Endodermal cell (in vitro differentiated cells): ENCODE measurements around the gene KCNN3. TPM values are rescaled to one million over a fixed set of nuclear protein-coding genes. Genes with fewer than 3 reads are reported as not detected.

Source experiments
- DNase-seq: peaks from one replicate; pipeline ENCODE4 v3.0.0-alpha.2; 2017
- H3K27ac ChIP-seq: 2 replicates; pipeline ENCODE4 v1.5.1; 2013; ENCODE audit warnings: mild to moderate bottlenecking, low read depth, low read length, moderate library complexity
- H3K27me3 ChIP-seq: 2 replicates; pipeline ENCODE4 v1.6.1; 2013; ENCODE audit warnings: mild to moderate bottlenecking, low read length, moderate library complexity; ENCODE audit not compliant: insufficient read depth, control insufficient read depth, poor library complexity, severe bottlenecking
- H3K36me3 ChIP-seq: 2 replicates; pipeline ENCODE4 v1.7.0; 2013; ENCODE audit warnings: mild to moderate bottlenecking, low read length, moderate library complexity; ENCODE audit not compliant: control insufficient read depth, insufficient read depth
- H3K4me1 ChIP-seq: one replicate; pipeline ENCODE4 v1.7.0; 2013; ENCODE audit warnings: low read length; ENCODE audit not compliant: control insufficient read depth, insufficient read depth
- H3K4me3 ChIP-seq: 2 replicates; pipeline ENCODE4 v1.5.1; 2013; ENCODE audit warnings: mild to moderate bottlenecking, low read length, moderate library complexity
- H3K9ac ChIP-seq: 2 replicates; pipeline ENCODE4 v1.6.1; 2013; ENCODE audit warnings: mild to moderate bottlenecking, low read length, moderate library complexity; ENCODE audit not compliant: poor library complexity, severe bottlenecking; ENCODE audit errors: extremely low read depth
- H3K9me3 ChIP-seq: 2 replicates; pipeline ENCODE4 v1.6.1; 2013; ENCODE audit warnings: mild to moderate bottlenecking, low read length, moderate library complexity; ENCODE audit not compliant: control insufficient read depth
- H3K27ac Mint-ChIP-seq: 2 replicates; pipeline ENCODE4 v1.8.0; 2020; ENCODE audit warnings: mixed read lengths
- H3K27me3 Mint-ChIP-seq: 2 replicates; pipeline ENCODE4 v1.8.0; 2021; ENCODE audit warnings: mild to moderate bottlenecking, mixed read lengths; ENCODE audit not compliant: insufficient read depth
- H3K36me3 Mint-ChIP-seq: 2 replicates; pipeline ENCODE4 v1.8.0; 2020; ENCODE audit warnings: low read depth, mixed read lengths
- H3K4me1 Mint-ChIP-seq: 2 replicates; pipeline ENCODE4 v1.8.0; 2020; ENCODE audit warnings: mixed read lengths
- H3K4me3 Mint-ChIP-seq: 2 replicates; pipeline ENCODE4 v1.8.0; 2020; ENCODE audit warnings: mild to moderate bottlenecking, moderate library complexity, mixed read lengths
- H3K9me3 Mint-ChIP-seq: 2 replicates; pipeline ENCODE4 v1.8.0; 2020; ENCODE audit warnings: mild to moderate bottlenecking, mixed read lengths
- WGBS, 2 experiments: methylation state at CpG; one replicate each; pipeline versions ENCODE4 v1.1.5 to v1.1.7; 2013; ENCODE audit warnings: missing lambda C conversion rate in 2 of 2, mixed read lengths in 1 of 2; ENCODE audit not compliant: insufficient coverage in 1 of 2, insufficient read length in 1 of 2; 5-methylcytosine and 5-hydroxymethylcytosine counted together
- total RNA-seq, 2 donors: library from RNA; stranded (reverse); fragmentation: NEBNext Ultra II Directional in 1 of 2; extraction: Animal tissue kit (Norgen Biotek cat#: 25700) in 1 of 2; gene quantifications; 2 replicates in 1 of 2; 3 replicates in 1 of 2; pipeline ENCODE4 v1.2.1, GENCODE V29; 2021
- TF ChIP-seq, protein P1 (sequence below): fragments of 200-600 bp; sonication (generic); conservative IDR thresholded peaks from 2 replicates; pipeline ENCODE4 v1.5.0; 2021; ENCODE audit warnings: antibody characterized with exemption, mild to moderate bottlenecking

The KCNN3 gene
- total RNA-seq, 2 donors from 2014 or later = 0.57 to 0.75 TPM

DNA sequence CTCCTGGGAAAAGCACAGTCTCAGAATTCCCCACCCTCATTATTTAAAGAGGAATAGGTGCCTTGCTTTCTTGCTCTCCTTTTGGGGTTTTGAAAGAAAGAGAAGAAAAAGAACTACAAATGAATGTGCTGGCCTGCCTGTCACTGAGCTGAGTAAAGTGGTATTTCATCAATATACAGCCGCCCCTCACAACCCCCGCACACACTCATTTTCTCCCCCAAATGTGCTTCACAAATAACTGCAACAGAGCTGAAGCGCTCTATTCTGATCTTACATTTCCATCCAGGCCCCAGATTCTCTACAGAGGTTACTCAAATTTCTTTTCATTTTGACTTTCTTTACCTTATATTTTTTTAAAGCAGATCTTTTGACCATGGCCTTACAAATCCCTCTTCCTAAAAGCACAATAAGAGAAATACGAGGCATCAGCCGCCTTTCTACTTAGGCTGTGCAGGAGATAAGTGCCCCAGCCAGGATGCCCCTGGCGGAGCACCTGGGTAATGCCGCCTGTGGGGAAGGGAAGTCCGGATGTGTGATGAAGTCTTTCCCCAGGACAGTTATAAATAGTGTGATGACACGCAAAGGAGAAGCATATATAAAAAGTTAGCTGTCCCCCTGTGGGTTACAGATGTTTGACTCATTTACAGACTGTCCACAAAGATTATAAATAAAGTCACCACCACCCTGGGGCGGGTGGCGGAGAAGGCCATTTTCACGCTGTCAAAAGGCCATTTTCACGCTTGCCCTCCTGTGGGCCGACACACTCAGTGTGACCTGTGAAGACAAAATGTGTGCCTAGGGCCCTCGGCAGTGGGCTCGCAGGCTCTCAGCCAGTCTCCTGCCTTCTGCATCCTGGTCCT is 6.5 kb downstream of the KCNN3 start:
- H3K4me3 Mint-ChIP-seq = no peak overlapping the region

DNA sequence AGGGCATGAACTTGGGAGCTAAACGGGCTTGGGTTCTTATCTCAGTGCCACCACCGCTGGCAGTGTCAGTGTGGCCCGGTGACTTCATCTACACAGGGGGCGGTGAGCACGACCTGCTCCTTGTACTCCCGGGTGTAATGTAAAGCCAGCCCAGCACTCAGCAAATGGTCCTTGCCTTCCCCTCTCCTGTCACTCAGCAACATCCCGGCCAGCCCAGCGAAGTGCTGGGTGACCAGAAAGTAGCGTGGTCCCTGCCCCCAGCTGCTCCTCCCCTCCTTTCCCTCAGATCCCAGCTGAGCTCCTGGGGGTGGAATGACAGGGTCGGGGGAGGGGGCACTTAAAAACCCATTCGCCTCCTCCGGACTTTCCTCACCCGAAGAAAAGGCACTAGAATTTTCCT is 7.2 kb downstream of the KCNN3 start:
- H3K27ac ChIP-seq = no peak overlapping the region
- TF ChIP-seq, protein P1, sequence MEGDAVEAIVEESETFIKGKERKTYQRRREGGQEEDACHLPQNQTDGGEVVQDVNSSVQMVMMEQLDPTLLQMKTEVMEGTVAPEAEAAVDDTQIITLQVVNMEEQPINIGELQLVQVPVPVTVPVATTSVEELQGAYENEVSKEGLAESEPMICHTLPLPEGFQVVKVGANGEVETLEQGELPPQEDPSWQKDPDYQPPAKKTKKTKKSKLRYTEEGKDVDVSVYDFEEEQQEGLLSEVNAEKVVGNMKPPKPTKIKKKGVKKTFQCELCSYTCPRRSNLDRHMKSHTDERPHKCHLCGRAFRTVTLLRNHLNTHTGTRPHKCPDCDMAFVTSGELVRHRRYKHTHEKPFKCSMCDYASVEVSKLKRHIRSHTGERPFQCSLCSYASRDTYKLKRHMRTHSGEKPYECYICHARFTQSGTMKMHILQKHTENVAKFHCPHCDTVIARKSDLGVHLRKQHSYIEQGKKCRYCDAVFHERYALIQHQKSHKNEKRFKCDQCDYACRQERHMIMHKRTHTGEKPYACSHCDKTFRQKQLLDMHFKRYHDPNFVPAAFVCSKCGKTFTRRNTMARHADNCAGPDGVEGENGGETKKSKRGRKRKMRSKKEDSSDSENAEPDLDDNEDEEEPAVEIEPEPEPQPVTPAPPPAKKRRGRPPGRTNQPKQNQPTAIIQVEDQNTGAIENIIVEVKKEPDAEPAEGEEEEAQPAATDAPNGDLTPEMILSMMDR = no peak
- no peaks in the 10 kb centered on the region for H3K36me3 Mint-ChIP-seq
- peaks cover 19% of the 10 kb centered on the region for H3K27me3 Mint-ChIP-seq
- peaks cover 15% of the 10 kb centered on the region for H3K4me1 ChIP-seq
- peaks cover 35% of the 10 kb centered on the region for H3K4me1 Mint-ChIP-seq
- no peaks in the 10 kb centered on the region for H3K36me3 ChIP-seq
- H3K9me3 Mint-ChIP-seq = no peaks in the 10 kb centered on the region
- peak; percentile 73 for DNase-seq
- no peaks in the 10 kb centered on the region for H3K9me3 ChIP-seq
- no peak overlapping the region for H3K4me3 Mint-ChIP-seq
- H3K27me3 ChIP-seq = peaks cover 15% of the 10 kb centered on the region
- H3K9ac ChIP-seq = no peak overlapping the region
- 41 to 42% methylated on average over 4 to 13 of the region's 13 CpGs for WGBS, 2 experiments
- no peak overlapping the region for H3K4me3 ChIP-seq
- no peak overlapping the region for H3K27ac Mint-ChIP-seq

More for the DNA sequence above, 6.5 kb downstream of the KCNN3 start:
- WGBS, 2 experiments = 72 to 78% methylated on average over 9 to 16 of the region's 16 CpGs
- H3K27me3 Mint-ChIP-seq = peaks cover 25% of the 10 kb centered on the region
- Histone ChIP-seq H3K27ac (no peak overlapping the region), H3K36me3 (no peaks in the 10 kb centered on the region), H3K9me3 (no peaks in the 10 kb centered on the region), H3K27me3 (peaks cover 21% of the 10 kb centered on the region), H3K4me1 (peaks cover 18% of the 10 kb centered on the region), H3K4me3 (no peak overlapping the region), H3K9ac (no peak overlapping the region)
- no peaks in the 10 kb centered on the region for H3K36me3 Mint-ChIP-seq
- H3K4me1 Mint-ChIP-seq = peaks cover 41% of the 10 kb centered on the region
- TF ChIP-seq, protein P1 = peak; percentile 86
- DNase-seq = peak; percentile 89
- H3K9me3 Mint-ChIP-seq = no peaks in the 10 kb centered on the region
- no peak overlapping the region for H3K27ac Mint-ChIP-seq

DNA sequence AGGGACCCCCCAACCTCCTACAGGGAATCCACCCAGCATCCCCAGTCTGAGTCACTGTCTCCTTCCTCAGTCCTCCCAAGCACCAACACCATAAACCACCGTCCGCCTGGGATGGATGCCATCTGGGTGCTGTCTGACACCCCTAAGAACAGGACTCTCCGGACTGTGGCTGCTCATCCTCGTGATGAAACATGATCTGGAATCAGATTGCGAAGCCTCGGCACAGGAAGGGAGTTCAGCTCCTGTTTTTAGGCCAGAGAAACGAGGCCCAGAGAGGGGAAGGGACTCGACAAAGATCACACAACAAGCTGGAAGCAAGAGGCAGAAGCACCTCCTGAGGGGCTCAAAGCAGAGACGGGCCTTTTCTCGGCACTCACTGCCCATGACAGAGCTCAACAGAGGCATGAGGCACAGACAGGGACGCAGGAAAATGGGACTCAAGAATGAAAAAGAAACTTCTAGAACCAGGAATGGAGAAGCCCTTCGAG is 8.4 kb downstream of the KCNN3 start:
- no peaks in the 10 kb centered on the region for H3K36me3 ChIP-seq
- no peak overlapping the region for H3K9ac ChIP-seq
- H3K4me3 ChIP-seq = no peak overlapping the region
- 80 to 85% methylated on average over 10 to 12 of the region's 12 CpGs for WGBS, 2 experiments
- Mint-ChIP-seq H3K4me3 (no peak overlapping the region), H3K36me3 (no peaks in the 10 kb centered on the region), H3K4me1 (peaks cover 29% of the 10 kb centered on the region), H3K27me3 (peaks cover 14% of the 10 kb centered on the region), H3K9me3 (no peaks in the 10 kb centered on the region), H3K27ac (no peak overlapping the region)
- DNase-seq = no peak
- TF ChIP-seq, protein P1 = no peak
- no peaks in the 10 kb centered on the region for H3K9me3 ChIP-seq
- H3K27ac ChIP-seq = no peak overlapping the region
- peaks cover 12% of the 10 kb centered on the region for H3K27me3 ChIP-seq
- peaks cover 6% of the 10 kb centered on the region for H3K4me1 ChIP-seq
